Measurements from ENCODE around the gene CACUL1.

The CACUL1 gene

GRCh38 chr10:118669020-118669791 lies 85.6 kb downstream of the CACUL1 start:
- TF ChIP-seq CTCF (IDR thresholded peaks at IDR 0.05; ENCODE audit: low read depth, low read length), result no peak
- H3K4me3 ChIP-seq (ENCODE audit: low read depth, low read length), result no peak overlapping the region

GRCh38 chr10:118668228-118668952 lies 86.4 kb downstream of the CACUL1 start:
- H3K4me3 ChIP-seq (ENCODE audit: low read depth, low read length), result no peak overlapping the region
- no peak for TF ChIP-seq CTCF (IDR thresholded peaks at IDR 0.05; ENCODE audit: low read depth, low read length)

- H3K4me3 ChIP-seq (ENCODE audit: low read depth, low read length), result no peak overlapping the region
- no peak for TF ChIP-seq CTCF (IDR thresholded peaks at IDR 0.05; ENCODE audit: low read depth, low read length)
These were observed 87.0 kb downstream of the CACUL1 start for GRCh38 chr10:118667732-118668131.

GRCh38 chr10:118666350-118666749 lies 88.4 kb downstream of the CACUL1 start:
- no peak for TF ChIP-seq CTCF (IDR thresholded peaks at IDR 0.05; ENCODE audit: low read depth, low read length)
- H3K4me3 ChIP-seq (ENCODE audit: low read depth, low read length), result no peak overlapping the region

- H3K4me3 ChIP-seq (ENCODE audit: low read depth, low read length), result no peak overlapping the region
- TF ChIP-seq CTCF (IDR thresholded peaks at IDR 0.05; ENCODE audit: low read depth, low read length), result no peak
These were observed 90.4 kb downstream of the CACUL1 start for GRCh38 chr10:118664321-118664720.

GRCh38 chr10:118663176-118663575 lies 91.6 kb downstream of the CACUL1 start:
- no peak for TF ChIP-seq CTCF (IDR thresholded peaks at IDR 0.05; ENCODE audit: low read depth, low read length)
- no peak overlapping the region for H3K4me3 ChIP-seq (ENCODE audit: low read depth, low read length)
